ENCODE measurements around the gene KIF26B.

The KIF26B gene

DNA sequence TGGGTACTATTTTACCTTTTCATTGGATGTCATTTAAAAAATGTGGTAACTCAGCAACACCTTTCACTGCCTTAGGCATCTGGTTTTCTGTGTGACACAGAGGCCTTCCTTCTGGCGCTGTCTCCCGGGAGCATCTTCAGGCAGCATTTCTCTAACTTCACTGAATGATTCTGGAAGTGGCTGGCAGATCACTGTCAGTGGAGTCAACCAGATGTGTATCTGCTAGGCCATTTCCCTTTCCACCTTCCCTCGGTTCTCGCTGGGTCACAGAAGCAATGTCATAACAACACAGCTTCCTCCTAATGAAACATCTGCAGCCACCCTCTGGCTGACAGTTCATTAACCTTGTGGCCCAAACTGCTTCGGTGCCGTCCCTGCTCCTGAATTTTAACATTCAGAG, 137.8 kb downstream of the KIF26B start:
- DNase-seq = no peak
- no peaks in the 10 kb centered on the region for H3K36me3 ChIP-seq (replicated peaks)
- H3K27ac ChIP-seq = no peak overlapping the region
- in situ Hi-C loops (cut with HindIII; ENCODE audit: low pct_ligation_motif_present, low sequenced_read_pairs) = no loop called here
- H3K4me3 ChIP-seq (ENCODE audit: low read depth, low read length) = no peak overlapping the region
- TF ChIP-seq, protein P1, sequence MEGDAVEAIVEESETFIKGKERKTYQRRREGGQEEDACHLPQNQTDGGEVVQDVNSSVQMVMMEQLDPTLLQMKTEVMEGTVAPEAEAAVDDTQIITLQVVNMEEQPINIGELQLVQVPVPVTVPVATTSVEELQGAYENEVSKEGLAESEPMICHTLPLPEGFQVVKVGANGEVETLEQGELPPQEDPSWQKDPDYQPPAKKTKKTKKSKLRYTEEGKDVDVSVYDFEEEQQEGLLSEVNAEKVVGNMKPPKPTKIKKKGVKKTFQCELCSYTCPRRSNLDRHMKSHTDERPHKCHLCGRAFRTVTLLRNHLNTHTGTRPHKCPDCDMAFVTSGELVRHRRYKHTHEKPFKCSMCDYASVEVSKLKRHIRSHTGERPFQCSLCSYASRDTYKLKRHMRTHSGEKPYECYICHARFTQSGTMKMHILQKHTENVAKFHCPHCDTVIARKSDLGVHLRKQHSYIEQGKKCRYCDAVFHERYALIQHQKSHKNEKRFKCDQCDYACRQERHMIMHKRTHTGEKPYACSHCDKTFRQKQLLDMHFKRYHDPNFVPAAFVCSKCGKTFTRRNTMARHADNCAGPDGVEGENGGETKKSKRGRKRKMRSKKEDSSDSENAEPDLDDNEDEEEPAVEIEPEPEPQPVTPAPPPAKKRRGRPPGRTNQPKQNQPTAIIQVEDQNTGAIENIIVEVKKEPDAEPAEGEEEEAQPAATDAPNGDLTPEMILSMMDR (IDR thresholded peaks at IDR 0.05; ENCODE audit: low read depth, low read length, missing control alignments) = no peak
- H3K27me3 ChIP-seq (replicated peaks) = no peaks in the 10 kb centered on the region

DNA sequence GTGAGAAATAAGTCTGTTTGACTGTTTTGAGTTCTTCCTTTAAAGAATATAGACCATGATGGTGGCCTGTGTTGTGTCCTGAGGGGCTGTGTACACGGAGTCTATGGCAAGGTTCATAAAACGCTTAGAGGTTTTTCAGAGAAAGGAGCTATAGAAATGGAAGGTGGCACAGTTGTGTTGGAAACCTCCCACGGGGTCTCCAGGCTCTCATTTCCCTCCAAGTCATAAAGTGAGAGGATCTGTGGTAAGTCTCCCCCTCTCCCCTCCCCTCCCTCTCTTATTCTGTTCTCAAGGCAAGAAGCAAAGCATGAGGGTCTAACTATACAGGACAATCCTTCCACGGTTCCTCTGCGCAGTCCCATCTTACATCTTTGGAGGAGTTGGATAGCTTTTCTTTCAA, 139.2 kb downstream of the KIF26B start:
- TF ChIP-seq, protein P1 (IDR thresholded peaks at IDR 0.05; ENCODE audit: low read depth, low read length, missing control alignments) = no peak
- Histone ChIP-seq H3K27ac (no peak overlapping the region), H3K4me3 (ENCODE audit: low read depth, low read length) (no peak overlapping the region), H3K27me3 (replicated peaks) (no peaks in the 10 kb centered on the region), H3K36me3 (replicated peaks) (no peaks in the 10 kb centered on the region)
- no peak for DNase-seq
- in situ Hi-C loops (cut with HindIII; ENCODE audit: low pct_ligation_motif_present, low sequenced_read_pairs) = no loop called here

DNA sequence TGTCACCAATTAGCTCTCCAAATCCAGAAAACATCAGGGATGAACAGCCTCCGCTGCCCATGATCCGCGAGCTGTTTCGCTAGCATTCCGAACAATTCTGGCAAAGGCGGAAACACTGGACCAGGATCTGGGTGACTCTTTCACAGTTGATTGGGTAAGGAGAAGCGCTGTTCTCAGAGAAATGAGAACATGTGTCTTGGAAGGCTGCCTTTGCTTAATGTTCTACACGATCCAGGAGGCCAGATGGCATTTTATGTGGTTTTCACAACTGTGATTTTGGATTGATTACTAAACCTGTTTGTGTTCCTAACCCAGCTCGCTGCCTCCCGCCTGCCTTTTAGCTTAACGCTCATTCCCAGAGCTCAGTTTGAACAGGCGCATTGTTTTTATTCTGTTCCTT, 144.0 kb downstream of the KIF26B start:
- Histone ChIP-seq H3K27me3 (replicated peaks) (no peaks in the 10 kb centered on the region), H3K4me3 (ENCODE audit: low read depth, low read length) (no peak overlapping the region), H3K27ac (no peak overlapping the region), H3K36me3 (replicated peaks) (no peaks in the 10 kb centered on the region)
- in situ Hi-C loops (cut with HindIII; ENCODE audit: low pct_ligation_motif_present, low sequenced_read_pairs) = no loop called here
- TF ChIP-seq, protein P1 (IDR thresholded peaks at IDR 0.05; ENCODE audit: low read depth, low read length, missing control alignments) = no peak
- no peak for DNase-seq

DNA sequence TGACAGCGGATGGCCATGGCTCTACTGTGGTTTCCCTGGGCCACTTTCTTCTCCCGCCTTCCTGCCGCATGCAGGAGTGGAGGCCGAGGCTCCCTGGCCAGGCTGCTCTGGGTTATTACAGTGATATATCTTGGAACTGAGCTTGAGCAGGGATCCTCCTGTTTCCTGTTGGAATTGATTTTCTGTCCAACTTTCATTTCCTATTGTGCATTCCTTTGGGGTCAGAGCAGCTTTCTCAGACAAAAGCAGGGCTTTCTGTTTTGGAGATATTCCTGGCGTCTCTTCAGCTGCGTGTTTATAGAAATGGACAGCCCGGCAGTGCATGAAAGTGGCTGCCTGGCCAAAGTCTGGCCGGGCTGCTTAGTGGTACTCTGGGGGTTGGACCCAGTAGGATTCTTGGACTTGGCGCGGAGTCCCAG, 146.4 kb downstream of the KIF26B start:
- Histone ChIP-seq H3K36me3 (replicated peaks) (no peaks in the 10 kb centered on the region), H3K4me3 (ENCODE audit: low read depth, low read length) (no peak overlapping the region), H3K27ac (no peak overlapping the region), H3K27me3 (replicated peaks) (no peaks in the 10 kb centered on the region)
- in situ Hi-C loops (cut with HindIII; ENCODE audit: low pct_ligation_motif_present, low sequenced_read_pairs) = no loop called here
- TF ChIP-seq, protein P1 (IDR thresholded peaks at IDR 0.05; ENCODE audit: low read depth, low read length, missing control alignments) = no peak
- DNase-seq = no peak

DNA sequence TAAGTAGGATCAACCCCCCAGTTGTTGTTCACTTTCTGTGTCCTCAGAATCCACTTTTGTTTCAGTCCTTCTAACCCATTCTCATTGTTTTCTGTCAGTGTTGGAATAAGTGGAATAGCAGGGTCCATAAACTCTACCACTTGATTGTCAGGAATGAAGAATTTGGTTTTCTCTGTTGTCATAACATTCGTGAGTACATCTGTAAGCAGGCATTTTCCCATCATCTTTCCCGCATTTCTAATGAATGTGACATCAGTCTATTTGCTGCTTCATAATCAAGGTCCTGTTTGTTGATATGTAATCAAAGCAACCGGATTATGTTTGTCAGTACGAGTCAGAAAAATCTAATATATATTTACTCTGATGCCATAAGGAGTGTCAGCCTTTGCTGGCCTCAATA, 147.1 kb downstream of the KIF26B start:
- Histone ChIP-seq H3K27ac (no peak overlapping the region), H3K36me3 (replicated peaks) (no peaks in the 10 kb centered on the region), H3K4me3 (ENCODE audit: low read depth, low read length) (no peak overlapping the region), H3K27me3 (replicated peaks) (no peaks in the 10 kb centered on the region)
- in situ Hi-C loops (cut with HindIII; ENCODE audit: low pct_ligation_motif_present, low sequenced_read_pairs) = no loop called here
- DNase-seq = no peak
- TF ChIP-seq, protein P1 (IDR thresholded peaks at IDR 0.05; ENCODE audit: low read depth, low read length, missing control alignments) = no peak

DNA sequence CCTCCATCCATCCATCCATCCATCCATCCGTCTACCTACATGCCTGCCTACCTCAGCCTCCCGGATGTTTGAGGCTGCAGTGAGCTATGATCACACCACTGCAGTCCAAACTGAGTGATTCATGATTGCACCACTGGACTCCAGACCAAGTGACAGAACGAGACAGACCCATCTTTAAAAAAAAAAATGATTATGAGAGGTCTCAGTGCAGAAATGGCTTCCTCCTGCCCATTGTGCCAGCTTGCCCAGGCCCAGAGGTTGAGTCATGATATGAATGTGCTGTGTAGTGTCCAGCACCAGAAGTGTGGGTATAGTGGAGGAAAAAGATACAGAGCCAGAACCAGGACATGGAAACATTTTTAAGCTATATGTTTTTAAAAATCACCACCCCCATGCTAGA, 149.9 kb downstream of the KIF26B start:
- no peak overlapping the region for H3K4me3 ChIP-seq (ENCODE audit: low read depth, low read length)
- H3K27ac ChIP-seq = no peak overlapping the region
- H3K27me3 ChIP-seq (replicated peaks) = no peaks in the 10 kb centered on the region
- TF ChIP-seq, protein P1 (IDR thresholded peaks at IDR 0.05; ENCODE audit: low read depth, low read length, missing control alignments) = no peak
- no peak for DNase-seq
- H3K36me3 ChIP-seq (replicated peaks) = no peaks in the 10 kb centered on the region
- in situ Hi-C loops (cut with HindIII; ENCODE audit: low pct_ligation_motif_present, low sequenced_read_pairs) = no loop called here

Data from brain microvascular endothelial cell (primary cell).